IMR-90 (cell line): ENCODE results near the gene MEGF11. TPM values are rescaled to one million over a fixed set of nuclear protein-coding genes. Genes with fewer than 3 reads are reported as not detected.

Experiments
- ATAC-seq: fragments of 200-7000 bp; cut with Tn5 transposase; 2 replicates; pipeline ENCODE4 v1.9.1; 2020; ENCODE audit warnings: low read depth, mild to moderate bottlenecking, moderate library complexity
- BruUV-seq: library from RNA; stranded (reverse); fragments of 400-500 nt; replicated peaks from 2 replicates; lab custom pipeline; 2021; lab: Mats Ljungman, UMichigan
- CTCF ChIA-PET: fragments of 300-600 bp; formaldehyde crosslinking; extraction: SDS; loops from one replicate; lab custom pipeline; 2021; ENCODE audit warnings: antibody characterized with exemption; lab: Yijun Ruan, JAX
- POLR2A ChIA-PET: fragments of 300-600 bp; sonication (Branson Sonifier 250); formaldehyde crosslinking; loops from one replicate; lab custom pipeline; 2022; ENCODE audit warnings: antibody characterized with exemption; ENCODE audit not compliant: unreplicated experiment; lab: Charles Lee
- DNase-seq: peaks from one replicate; pipeline ENCODE4 v3.0.0; 2013
- H2AFZ ChIP-seq: replicated peaks from 2 replicates; pipeline ENCODE3; 2013; ENCODE audit warnings: low read length, mild to moderate bottlenecking; ENCODE audit not compliant: poor library complexity
- H2AK5ac ChIP-seq: 2 replicates; pipeline ENCODE4 v1.6.1; 2013; ENCODE audit warnings: low read depth, low read length, inconsistent platforms
- H2AK9ac ChIP-seq: replicated peaks from 2 replicates; pipeline ENCODE3; 2013; ENCODE audit warnings: mild to moderate bottlenecking, low read depth, low read length, moderate library complexity; ENCODE audit not compliant: poor library complexity
- H2BK120ac ChIP-seq: 2 replicates; pipeline ENCODE4 v1.6.1; 2013; ENCODE audit warnings: low read depth, low read length, inconsistent platforms
- H2BK15ac ChIP-seq: 3 replicates; pipeline ENCODE4 v1.6.1; 2013; ENCODE audit warnings: low read depth, low read length, inconsistent platforms
- H2BK20ac ChIP-seq: 2 replicates; pipeline ENCODE4 v1.6.1; 2013; ENCODE audit warnings: low read depth, mild to moderate bottlenecking, inconsistent platforms, low read length, moderate library complexity
- H2BK5ac ChIP-seq: 2 replicates; pipeline ENCODE4 v1.6.1; 2013; ENCODE audit warnings: mild to moderate bottlenecking, low read depth, low read length, inconsistent platforms; ENCODE audit not compliant: poor library complexity, severe bottlenecking
- H3K14ac ChIP-seq: replicated peaks from 2 replicates; pipeline ENCODE4 v1.6.1; 2013; ENCODE audit warnings: low read depth, low read length, inconsistent platforms
- H3K18ac ChIP-seq: 2 replicates; pipeline ENCODE4 v1.6.1; 2013; ENCODE audit warnings: low read depth, low read length, control low read depth
- H3K23ac ChIP-seq: 2 replicates; pipeline ENCODE4 v1.6.1; 2013; ENCODE audit warnings: low read depth, low read length, inconsistent platforms
- H3K27ac ChIP-seq: 2 replicates; pipeline ENCODE4 v1.5.1; 2013; ENCODE audit warnings: mild to moderate bottlenecking, control low read depth, low read length; ENCODE audit not compliant: insufficient read depth
- H3K27me3 ChIP-seq: 2 replicates; pipeline ENCODE4 v1.6.1; 2013; ENCODE audit warnings: low read length; ENCODE audit not compliant: control insufficient read depth, insufficient read depth
- H3K36me3 ChIP-seq: 2 replicates; pipeline ENCODE4 v1.6.1; 2013; ENCODE audit warnings: low read length, mixed read lengths; ENCODE audit not compliant: control insufficient read depth, insufficient read depth
- H3K4ac ChIP-seq: 2 replicates; pipeline ENCODE4 v1.6.1; 2013; ENCODE audit warnings: low read depth, low read length, inconsistent platforms
- H3K4me1 ChIP-seq: 2 replicates; pipeline ENCODE4 v1.6.1; 2013; ENCODE audit warnings: low read length, mixed read lengths; ENCODE audit not compliant: control insufficient read depth, insufficient read depth
- H3K4me2 ChIP-seq: 2 replicates; pipeline ENCODE4 v1.6.1; 2013; ENCODE audit warnings: low read depth, mild to moderate bottlenecking, control low read depth, low read length, moderate library complexity
- H3K4me3 ChIP-seq: 2 replicates; pipeline ENCODE4 v1.5.1; 2013; ENCODE audit warnings: low read depth, mild to moderate bottlenecking, control low read depth, low read length, moderate library complexity; ENCODE audit not compliant: insufficient read depth
- H3K56ac ChIP-seq: 2 replicates; pipeline ENCODE4 v1.6.1; 2013; ENCODE audit warnings: low read length, inconsistent platforms; ENCODE audit not compliant: insufficient read depth; ENCODE audit errors: extremely low read depth
- H3K79me1 ChIP-seq, 2 experiments: 2 replicates each; pipeline ENCODE4 v1.6.1; 2013; ENCODE audit warnings: low read length in 2 of 2, inconsistent platforms in 1 of 2, low read depth in 1 of 2
- H3K9ac ChIP-seq: 2 replicates; pipeline ENCODE4 v1.6.1; 2013; ENCODE audit warnings: low read depth, low read length, control low read depth
- H3K9me1 ChIP-seq: 2 replicates; pipeline ENCODE4 v1.6.1; 2013; ENCODE audit warnings: low read length, inconsistent platforms; ENCODE audit not compliant: insufficient read depth
- H3K9me3 ChIP-seq: 2 replicates; pipeline ENCODE4 v1.6.1; 2013; ENCODE audit warnings: low read length; ENCODE audit not compliant: control insufficient read depth, insufficient read depth
- H4K20me1 ChIP-seq: 2 replicates; pipeline ENCODE4 v1.6.1; 2013; ENCODE audit warnings: low read length, inconsistent platforms; ENCODE audit not compliant: insufficient read depth
- H4K5ac ChIP-seq: 2 replicates; pipeline ENCODE4 v1.6.1; 2013; ENCODE audit warnings: mild to moderate bottlenecking, low read depth, low read length, control low read depth
- H4K8ac ChIP-seq, 2 experiments: 2 replicates each; pipeline ENCODE4 v1.6.1; 2013; ENCODE audit warnings: low read depth in 2 of 2, low read length in 2 of 2, control low read depth in 1 of 2, inconsistent platforms in 1 of 2
- H4K91ac ChIP-seq: 2 replicates; pipeline ENCODE4 v1.6.1; 2013; ENCODE audit warnings: low read depth, low read length, inconsistent platforms; ENCODE audit not compliant: insufficient read depth
- CEBPB ChIP-seq: IDR thresholded peaks from 2 replicates; pipeline ENCODE4 v1.6.1; 2012; ENCODE audit warnings: low read depth, low read length, improper control_type of control experiment
- CHD1 ChIP-seq: IDR thresholded peaks from 2 replicates; pipeline ENCODE4 v1.6.1; 2012; ENCODE audit warnings: low read depth, low read length, improper control_type of control experiment
- FOS ChIP-seq: fragments of 150-350 bp; IDR thresholded peaks from 2 replicates; pipeline ENCODE4 v1.6.1; 2016; ENCODE audit warnings: low read depth, low read length
- MAZ ChIP-seq: IDR thresholded peaks from 2 replicates; pipeline ENCODE4 v1.6.1; 2012; ENCODE audit warnings: low read depth, mild to moderate bottlenecking, low read length, improper control_type of control experiment, moderate library complexity, borderline replicate concordance
- MXI1 ChIP-seq: IDR thresholded peaks from 2 replicates; pipeline ENCODE4 v1.6.1; 2012; ENCODE audit warnings: low read depth, mild to moderate bottlenecking, low read length, moderate library complexity, borderline replicate concordance
- NFE2L2 ChIP-seq: fragments of 150-350 bp; IDR thresholded peaks from 2 replicates; pipeline ENCODE4 v1.6.1; 2016; ENCODE audit warnings: low read depth, mild to moderate bottlenecking, low read length
- RCOR1 ChIP-seq: IDR thresholded peaks from 2 replicates; pipeline ENCODE4 v1.6.1; 2012; ENCODE audit warnings: mild to moderate bottlenecking, low read length, improper control_type of control experiment; ENCODE audit not compliant: insufficient replicate concordance
- RFX5 ChIP-seq: IDR thresholded peaks from 2 replicates; pipeline ENCODE4 v1.8.0; 2012; ENCODE audit warnings: low read depth, mild to moderate bottlenecking, low read length, moderate library complexity
- SMC3 ChIP-seq: fragments of 150-350 bp; IDR thresholded peaks from 2 replicates; pipeline ENCODE4 v1.6.1; 2016; ENCODE audit warnings: low read depth, mild to moderate bottlenecking, antibody characterized with exemption, low read length, moderate library complexity
- WGBS, 2 experiments: methylation state at CpG; one replicate each; pipeline versions ENCODE4 v1.1.5 to v1.1.7; 2013; ENCODE audit warnings: missing lambda C conversion rate in 2 of 2; ENCODE audit not compliant: insufficient read length in 1 of 2; ENCODE audit errors: extremely low coverage in 2 of 2; 5-methylcytosine and 5-hydroxymethylcytosine counted together
- dilution Hi-C: fragments of 300-500 bp; cut with HindIII; formaldehyde crosslinking; loops from one replicate; pipeline ENCODE4 v1.14.3; 2018; ENCODE audit warnings: low sequenced_read_pairs; ENCODE audit not compliant: unreplicated experiment
- in situ Hi-C: fragments of 300-500 bp; cut with MboI; formaldehyde crosslinking; loops from 3 replicates; pipeline ENCODE4 v1.14.3; 2019; ENCODE audit warnings: low sequenced_read_pairs, inconsistent platforms, mixed read lengths
- intact Hi-C: fragments of 100-400 bp; cut with micrococcal nuclease; formaldehyde crosslinking; loops from 2 replicates; pipeline ENCODE4 v1.10.0; 2022
- polyA plus RNA-seq, 3 experiments: library from polyadenylated mRNA; depleted of rRNA; stranded (reverse); fragments of >200 nt; gene quantifications; 2 replicates each; pipeline ENCODE4 v1.2.3, GENCODE V29; 2012; ENCODE audit warnings: low replicate concordance in 1 of 3
- total RNA-seq: library from RNA; depleted of rRNA; stranded (reverse); fragments of >200 nt; gene quantifications from 2 replicates; pipeline ENCODE4 v1.2.3, GENCODE V29; 2012
- TF ChIP-seq, protein P1 (sequence below): fragments of 150-350 bp; IDR thresholded peaks from 2 replicates; pipeline ENCODE4 v1.6.1; 2016; ENCODE audit warnings: low read depth, mild to moderate bottlenecking, low read length, moderate library complexity, borderline replicate concordance
- TF ChIP-seq, protein P2 (sequence below): conservative IDR thresholded peaks from 2 replicates; pipeline ENCODE4 v1.5.1; 2012; ENCODE audit warnings: mild to moderate bottlenecking, low read depth, low read length, improper control_type of control experiment
- TF ChIP-seq, protein P3 (sequence below): fragments of 150-350 bp; IDR thresholded peaks from 2 replicates; pipeline ENCODE4 v1.6.1; 2017; ENCODE audit warnings: mild to moderate bottlenecking, antibody characterized with exemption, low read length, low read depth

MEGF11 gene
- total and polyA plus RNA-seq, 2 of the 4 experiments (the other 2 are of a cell fraction): not detected

DNA sequence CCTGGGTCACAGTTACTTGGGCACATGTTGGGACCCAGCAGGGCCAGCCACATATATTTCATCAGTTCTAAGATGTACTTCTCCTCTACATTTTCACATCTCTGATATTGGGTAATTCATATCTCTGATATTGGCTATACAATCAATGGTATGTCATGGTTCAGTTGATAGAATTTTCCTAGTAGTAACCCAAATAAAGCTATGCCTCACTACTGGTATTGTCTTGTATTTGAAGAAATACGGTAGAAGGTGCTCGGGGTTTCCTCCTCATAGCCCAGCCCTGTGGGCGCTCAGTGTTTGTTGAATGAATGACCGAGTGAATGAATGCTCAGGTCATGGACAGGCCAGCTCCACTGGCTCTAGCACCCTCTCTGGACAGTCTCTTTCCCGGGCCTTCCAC is 290.2 kb downstream of the MEGF11 start:
- H4K8ac ChIP-seq: no peak overlapping the region
- no peaks in the 10 kb centered on the region for H4K20me1 ChIP-seq
- no peak overlapping the region for H4K91ac ChIP-seq
- ATAC-seq (no peak), DNase-seq (no peak)
- no peaks in the 10 kb centered on the region for H3K9me3 ChIP-seq
- no peaks in the 10 kb centered on the region for H3K79me1 ChIP-seq
- no peak overlapping the region for H3K4me2 ChIP-seq
- no peak overlapping the region for H3K18ac ChIP-seq
- POLR2A ChIA-PET: no interaction called here
- no peak overlapping the region for H2AK9ac ChIP-seq
- in situ Hi-C loops: no loop called here
- H3K36me3 ChIP-seq: no peaks in the 10 kb centered on the region
- H3K14ac ChIP-seq: no peak overlapping the region
- CTCF ChIA-PET: no interaction called here
- H2AFZ ChIP-seq: no peak overlapping the region
- no peak overlapping the region for H4K5ac ChIP-seq
- no peaks in the 10 kb centered on the region for H3K4me1 ChIP-seq
- intact Hi-C loops: no loop called here
- no peak overlapping the region for H3K4me3 ChIP-seq
- no peak overlapping the region for H2BK120ac ChIP-seq
- no peak overlapping the region for H2AK5ac ChIP-seq
- no peak overlapping the region for H3K27ac ChIP-seq
- no peak overlapping the region for H3K23ac ChIP-seq
- WGBS, 2 experiments: no CpG with 5 or more reads among the region's 5 CpGs
- H3K27me3 ChIP-seq: peaks cover 56% of the 10 kb centered on the region
- H2BK15ac ChIP-seq: no peak overlapping the region
- TF ChIP-seq, protein P1, sequence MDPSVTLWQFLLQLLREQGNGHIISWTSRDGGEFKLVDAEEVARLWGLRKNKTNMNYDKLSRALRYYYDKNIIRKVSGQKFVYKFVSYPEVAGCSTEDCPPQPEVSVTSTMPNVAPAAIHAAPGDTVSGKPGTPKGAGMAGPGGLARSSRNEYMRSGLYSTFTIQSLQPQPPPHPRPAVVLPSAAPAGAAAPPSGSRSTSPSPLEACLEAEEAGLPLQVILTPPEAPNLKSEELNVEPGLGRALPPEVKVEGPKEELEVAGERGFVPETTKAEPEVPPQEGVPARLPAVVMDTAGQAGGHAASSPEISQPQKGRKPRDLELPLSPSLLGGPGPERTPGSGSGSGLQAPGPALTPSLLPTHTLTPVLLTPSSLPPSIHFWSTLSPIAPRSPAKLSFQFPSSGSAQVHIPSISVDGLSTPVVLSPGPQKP: no peak
- TF ChIP-seq SMC3 (no peak), NFE2L2 (no peak), RFX5 (no peak), MAZ (no peak), RCOR1 (no peak), MXI1 (no peak), FOS (no peak), CHD1 (no peak), CEBPB (no peak)
- TF ChIP-seq, protein P2, sequence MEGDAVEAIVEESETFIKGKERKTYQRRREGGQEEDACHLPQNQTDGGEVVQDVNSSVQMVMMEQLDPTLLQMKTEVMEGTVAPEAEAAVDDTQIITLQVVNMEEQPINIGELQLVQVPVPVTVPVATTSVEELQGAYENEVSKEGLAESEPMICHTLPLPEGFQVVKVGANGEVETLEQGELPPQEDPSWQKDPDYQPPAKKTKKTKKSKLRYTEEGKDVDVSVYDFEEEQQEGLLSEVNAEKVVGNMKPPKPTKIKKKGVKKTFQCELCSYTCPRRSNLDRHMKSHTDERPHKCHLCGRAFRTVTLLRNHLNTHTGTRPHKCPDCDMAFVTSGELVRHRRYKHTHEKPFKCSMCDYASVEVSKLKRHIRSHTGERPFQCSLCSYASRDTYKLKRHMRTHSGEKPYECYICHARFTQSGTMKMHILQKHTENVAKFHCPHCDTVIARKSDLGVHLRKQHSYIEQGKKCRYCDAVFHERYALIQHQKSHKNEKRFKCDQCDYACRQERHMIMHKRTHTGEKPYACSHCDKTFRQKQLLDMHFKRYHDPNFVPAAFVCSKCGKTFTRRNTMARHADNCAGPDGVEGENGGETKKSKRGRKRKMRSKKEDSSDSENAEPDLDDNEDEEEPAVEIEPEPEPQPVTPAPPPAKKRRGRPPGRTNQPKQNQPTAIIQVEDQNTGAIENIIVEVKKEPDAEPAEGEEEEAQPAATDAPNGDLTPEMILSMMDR: no peak
- TF ChIP-seq, protein P3, sequence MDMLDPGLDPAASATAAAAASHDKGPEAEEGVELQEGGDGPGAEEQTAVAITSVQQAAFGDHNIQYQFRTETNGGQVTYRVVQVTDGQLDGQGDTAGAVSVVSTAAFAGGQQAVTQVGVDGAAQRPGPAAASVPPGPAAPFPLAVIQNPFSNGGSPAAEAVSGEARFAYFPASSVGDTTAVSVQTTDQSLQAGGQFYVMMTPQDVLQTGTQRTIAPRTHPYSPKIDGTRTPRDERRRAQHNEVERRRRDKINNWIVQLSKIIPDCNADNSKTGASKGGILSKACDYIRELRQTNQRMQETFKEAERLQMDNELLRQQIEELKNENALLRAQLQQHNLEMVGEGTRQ: no peak
- no TSS peak for BruUV-seq
- H3K4ac ChIP-seq: no peak overlapping the region
- H3K9me1 ChIP-seq: no peaks in the 10 kb centered on the region
- no peak overlapping the region for H2BK5ac ChIP-seq
- no peak overlapping the region for H3K9ac ChIP-seq
- dilution Hi-C loops: no loop called here
- no peak overlapping the region for H3K56ac ChIP-seq
- H2BK20ac ChIP-seq: no peak overlapping the region
